WTC11 (cell line): Measurements from ENCODE around the gene DNAAF8.

Source experiments
- CREB1 ChIP-seq: sonication (generic); formaldehyde crosslinking; IDR thresholded peaks from 2 replicates; pipeline ENCODE4 v1.8.0; 2023; ENCODE audit warnings: mild to moderate bottlenecking, missing genetic modification reagents
- JUN ChIP-seq: sonication (generic); formaldehyde crosslinking; IDR thresholded peaks from 2 replicates; pipeline ENCODE4 v1.8.0; 2023; ENCODE audit warnings: mild to moderate bottlenecking, missing genetic modification reagents
- NFATC4 ChIP-seq: fragments of 250-450 bp; sonication (Bioruptor Pico); IDR thresholded peaks from 2 replicates; pipeline ENCODE4 v1.9.0; 2021; ENCODE audit warnings: mild to moderate bottlenecking
- TF ChIP-seq, protein P1 (sequence below): sonication (generic); formaldehyde crosslinking; IDR thresholded peaks from 2 replicates; pipeline ENCODE4 v1.8.1; 2023; ENCODE audit warnings: mild to moderate bottlenecking, missing genetic modification reagents, moderate library complexity
- TF ChIP-seq, protein P2 (sequence below): fragments of 200-600 bp; IDR thresholded peaks from 2 replicates; pipeline ENCODE4 v1.8.0; 2022; ENCODE audit warnings: antibody characterized with exemption

DNA sequence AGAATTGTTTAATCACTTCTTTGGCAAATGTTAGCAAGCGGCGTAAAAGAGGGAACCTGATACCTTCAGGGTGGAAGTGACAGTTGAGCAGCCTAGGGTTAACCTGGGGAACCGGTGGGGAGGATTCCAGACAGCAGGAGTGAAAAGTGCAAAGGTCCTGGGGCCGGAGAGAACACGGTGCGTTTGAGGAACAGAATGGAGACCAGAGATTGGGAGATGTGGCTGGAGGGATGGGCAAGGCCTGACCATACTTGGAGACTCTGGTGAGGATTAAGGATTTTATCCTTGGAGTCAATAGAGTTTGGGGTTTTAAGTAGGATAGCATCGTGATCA is 34.9 kb downstream of the DNAAF8 start:
- TF ChIP-seq, protein P1, sequence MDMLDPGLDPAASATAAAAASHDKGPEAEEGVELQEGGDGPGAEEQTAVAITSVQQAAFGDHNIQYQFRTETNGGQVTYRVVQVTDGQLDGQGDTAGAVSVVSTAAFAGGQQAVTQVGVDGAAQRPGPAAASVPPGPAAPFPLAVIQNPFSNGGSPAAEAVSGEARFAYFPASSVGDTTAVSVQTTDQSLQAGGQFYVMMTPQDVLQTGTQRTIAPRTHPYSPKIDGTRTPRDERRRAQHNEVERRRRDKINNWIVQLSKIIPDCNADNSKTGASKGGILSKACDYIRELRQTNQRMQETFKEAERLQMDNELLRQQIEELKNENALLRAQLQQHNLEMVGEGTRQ (CRISPR knock-in tag), result no peak
- TF ChIP-seq CREB1 (CRISPR knock-in tag), result no peak
- TF ChIP-seq, protein P2, sequence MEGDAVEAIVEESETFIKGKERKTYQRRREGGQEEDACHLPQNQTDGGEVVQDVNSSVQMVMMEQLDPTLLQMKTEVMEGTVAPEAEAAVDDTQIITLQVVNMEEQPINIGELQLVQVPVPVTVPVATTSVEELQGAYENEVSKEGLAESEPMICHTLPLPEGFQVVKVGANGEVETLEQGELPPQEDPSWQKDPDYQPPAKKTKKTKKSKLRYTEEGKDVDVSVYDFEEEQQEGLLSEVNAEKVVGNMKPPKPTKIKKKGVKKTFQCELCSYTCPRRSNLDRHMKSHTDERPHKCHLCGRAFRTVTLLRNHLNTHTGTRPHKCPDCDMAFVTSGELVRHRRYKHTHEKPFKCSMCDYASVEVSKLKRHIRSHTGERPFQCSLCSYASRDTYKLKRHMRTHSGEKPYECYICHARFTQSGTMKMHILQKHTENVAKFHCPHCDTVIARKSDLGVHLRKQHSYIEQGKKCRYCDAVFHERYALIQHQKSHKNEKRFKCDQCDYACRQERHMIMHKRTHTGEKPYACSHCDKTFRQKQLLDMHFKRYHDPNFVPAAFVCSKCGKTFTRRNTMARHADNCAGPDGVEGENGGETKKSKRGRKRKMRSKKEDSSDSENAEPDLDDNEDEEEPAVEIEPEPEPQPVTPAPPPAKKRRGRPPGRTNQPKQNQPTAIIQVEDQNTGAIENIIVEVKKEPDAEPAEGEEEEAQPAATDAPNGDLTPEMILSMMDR, result no peak
- no peak for TF ChIP-seq JUN (CRISPR knock-in tag)
- TF ChIP-seq NFATC4 (CRISPR knock-in tag), result no peak
